Mesendoderm (in vitro differentiated cells): ENCODE measurements around the gene SMLR1.

Experiments used
- DNase-seq: peaks from one replicate; pipeline ENCODE4 v3.0.0; 2013
- H2AK5ac ChIP-seq: 2 replicates; pipeline ENCODE4 v1.6.1; 2013; ENCODE audit warnings: low read length, inconsistent platforms
- H2BK120ac ChIP-seq: 2 replicates; pipeline ENCODE4 v1.6.1; 2013; ENCODE audit warnings: low read depth, mild to moderate bottlenecking, low read length, moderate library complexity, mixed read lengths
- H2BK15ac ChIP-seq: replicated peaks from 2 replicates; pipeline ENCODE4 v1.6.1; 2013; ENCODE audit warnings: low read depth, mild to moderate bottlenecking, moderate library complexity
- H2BK5ac ChIP-seq: 2 replicates; pipeline ENCODE4 v1.6.1; 2013; ENCODE audit warnings: low read length, inconsistent platforms
- H3K18ac ChIP-seq: 2 replicates; pipeline ENCODE4 v1.6.1; 2013; ENCODE audit warnings: mild to moderate bottlenecking, low read length, mixed read lengths
- H3K23ac ChIP-seq: one replicate; pipeline ENCODE4 v1.6.1; 2013; ENCODE audit warnings: low read length
- H3K27ac ChIP-seq: 2 replicates; pipeline ENCODE4 v1.5.1; 2013; ENCODE audit warnings: low read depth, mild to moderate bottlenecking, inconsistent platforms, low read length, moderate library complexity
- H3K27me3 ChIP-seq: 2 replicates; pipeline ENCODE4 v1.6.1; 2013; ENCODE audit warnings: low read length, control low read depth, mild to moderate bottlenecking, inconsistent platforms; ENCODE audit not compliant: insufficient read depth, poor library complexity
- H3K36me3 ChIP-seq: 2 replicates; pipeline ENCODE4 v1.6.1; 2013; ENCODE audit warnings: low read length, inconsistent platforms; ENCODE audit not compliant: control insufficient read depth, insufficient read depth
- H3K4ac ChIP-seq: one replicate; pipeline ENCODE4 v1.6.1; 2013; ENCODE audit warnings: low read depth, mild to moderate bottlenecking, low read length, moderate library complexity
- H3K4me1 ChIP-seq: 2 replicates; pipeline ENCODE4 v1.6.1; 2013; ENCODE audit warnings: low read depth, low read length, inconsistent platforms; ENCODE audit not compliant: control insufficient read depth
- H3K4me2 ChIP-seq: 2 replicates; pipeline ENCODE4 v1.6.1; 2013; ENCODE audit warnings: low read length
- H3K4me3 ChIP-seq: 2 replicates; pipeline ENCODE4 v1.5.1; 2013; ENCODE audit warnings: mild to moderate bottlenecking, low read length
- H3K56ac ChIP-seq: one replicate; pipeline ENCODE4 v1.6.1; 2013; ENCODE audit warnings: low read length
- H3K79me1 ChIP-seq: 2 replicates; pipeline ENCODE4 v1.6.1; 2013; ENCODE audit warnings: low read length, inconsistent platforms
- H3K79me2 ChIP-seq: 2 replicates; pipeline ENCODE4 v1.6.1; 2013; ENCODE audit warnings: mild to moderate bottlenecking, low read length; ENCODE audit not compliant: control insufficient read depth, insufficient read depth
- H3K9ac ChIP-seq: 2 replicates; pipeline ENCODE4 v1.6.1; 2013; ENCODE audit warnings: low read length, inconsistent platforms
- H4K5ac ChIP-seq: one replicate; pipeline ENCODE4 v1.6.1; 2013; ENCODE audit warnings: low read length
- H4K8ac ChIP-seq: one replicate; pipeline ENCODE4 v1.6.1; 2013; ENCODE audit warnings: low read depth, mild to moderate bottlenecking, control low read depth, low read length, moderate library complexity
- WGBS: extraction: QIAGEN DNeasy Blood & Tissue Kit; methylation state at CpG from one replicate; pipeline ENCODE4 v1.1.7; 2013; ENCODE audit warnings: low lambda C conversion rate, missing lambda C conversion rate; ENCODE audit not compliant: insufficient coverage; ENCODE audit errors: extremely low coverage; 5-methylcytosine and 5-hydroxymethylcytosine counted together

Gene SMLR1

DNA sequence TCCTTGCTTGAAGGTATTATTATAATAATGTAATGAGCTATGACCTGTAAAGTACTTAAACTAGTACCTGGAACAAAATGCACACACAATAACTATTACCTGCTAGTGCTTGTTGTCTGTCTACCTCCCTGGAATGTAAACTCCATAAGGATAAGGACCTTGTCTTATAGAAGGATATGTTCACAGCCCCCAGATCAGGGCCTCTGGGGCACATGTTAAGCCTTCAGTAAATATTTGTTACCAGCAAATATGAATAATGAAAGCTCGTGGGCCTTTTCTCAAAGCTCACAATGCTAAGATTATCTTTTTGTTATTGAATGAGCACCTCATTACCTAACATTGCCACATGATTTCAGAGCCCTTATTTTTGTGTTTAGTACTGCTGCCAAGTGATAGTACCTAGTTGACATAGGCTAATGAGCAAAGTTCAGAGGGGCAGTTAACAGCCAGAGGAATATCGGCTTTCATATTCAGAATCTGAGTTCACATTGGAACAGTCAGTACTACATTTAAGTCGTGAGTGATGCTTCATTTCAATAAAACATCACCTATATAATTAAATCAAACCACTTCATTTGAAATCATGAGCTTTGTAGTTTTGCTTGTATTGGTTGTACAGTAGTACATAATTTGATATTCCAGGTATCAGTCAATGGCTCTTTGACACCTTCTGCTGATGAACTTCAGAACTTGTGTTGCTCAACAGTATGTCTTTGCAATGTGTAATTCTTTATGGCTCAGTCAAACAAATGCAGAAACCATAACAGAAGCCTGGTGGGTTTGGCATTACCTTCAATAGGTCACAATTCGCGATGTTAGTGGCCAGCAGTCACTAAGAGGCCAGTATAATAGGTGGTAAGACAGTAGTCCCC is 11.8 kb upstream of the SMLR1 start:
- Histone ChIP-seq H3K4me3 (no peak overlapping the region), H3K4me1 (no peaks in the 10 kb centered on the region), H3K56ac (no peak overlapping the region), H3K18ac (no peak overlapping the region), H2BK120ac (no peak overlapping the region), H2BK15ac (no peak overlapping the region), H3K23ac (no peak overlapping the region), H3K79me1 (no peaks in the 10 kb centered on the region), H3K4me2 (no peak overlapping the region), H3K27ac (no peak overlapping the region), H3K4ac (no peak overlapping the region), H2AK5ac (no peak overlapping the region), H3K27me3 (no peaks in the 10 kb centered on the region), H2BK5ac (no peak overlapping the region), H3K79me2 (no peaks in the 10 kb centered on the region), H3K36me3 (no peaks in the 10 kb centered on the region), H3K9ac (no peak overlapping the region), H4K5ac (no peak overlapping the region), H4K8ac (no peak overlapping the region)
- no CpG with 5 or more reads among the region's 5 CpGs for WGBS
- no peak for DNase-seq

DNA sequence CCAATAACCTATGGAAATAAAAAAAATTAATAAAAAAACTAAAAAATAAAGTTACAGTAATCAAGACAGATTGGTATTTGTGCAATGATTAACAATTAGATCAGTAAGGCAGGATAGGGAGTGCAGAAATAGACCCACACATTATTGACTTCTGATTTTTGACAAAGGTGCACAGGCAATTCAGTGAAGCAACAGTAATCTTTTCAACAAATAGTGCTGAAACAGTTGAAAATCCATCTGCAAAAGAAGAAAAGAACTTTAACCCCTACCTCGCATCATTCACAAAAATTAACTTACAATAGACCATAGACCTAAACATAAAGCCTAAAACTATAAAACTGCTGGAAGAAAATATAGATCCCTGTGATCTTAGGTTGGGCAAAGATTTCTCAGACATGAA is 4.5 kb upstream of the SMLR1 start:
- H4K8ac ChIP-seq = no peak overlapping the region
- no peak overlapping the region for H3K18ac ChIP-seq
- no peak overlapping the region for H2BK15ac ChIP-seq
- no peak for DNase-seq
- no peaks in the 10 kb centered on the region for H3K36me3 ChIP-seq
- H3K4me2 ChIP-seq = no peak overlapping the region
- H3K79me2 ChIP-seq = no peaks in the 10 kb centered on the region
- no CpG with 5 or more reads among the region's 1 CpG for WGBS
- H2BK120ac ChIP-seq = no peak overlapping the region
- no peak overlapping the region for H3K56ac ChIP-seq
- no peak overlapping the region for H3K27ac ChIP-seq
- H3K23ac ChIP-seq = no peak overlapping the region
- no peak overlapping the region for H2BK5ac ChIP-seq
- no peak overlapping the region for H2AK5ac ChIP-seq
- no peak overlapping the region for H3K9ac ChIP-seq
- H3K27me3 ChIP-seq = no peaks in the 10 kb centered on the region
- H3K79me1 ChIP-seq = no peaks in the 10 kb centered on the region
- no peak overlapping the region for H3K4me3 ChIP-seq
- H3K4ac ChIP-seq = no peak overlapping the region
- H3K4me1 ChIP-seq = no peaks in the 10 kb centered on the region
- H4K5ac ChIP-seq = no peak overlapping the region

DNA sequence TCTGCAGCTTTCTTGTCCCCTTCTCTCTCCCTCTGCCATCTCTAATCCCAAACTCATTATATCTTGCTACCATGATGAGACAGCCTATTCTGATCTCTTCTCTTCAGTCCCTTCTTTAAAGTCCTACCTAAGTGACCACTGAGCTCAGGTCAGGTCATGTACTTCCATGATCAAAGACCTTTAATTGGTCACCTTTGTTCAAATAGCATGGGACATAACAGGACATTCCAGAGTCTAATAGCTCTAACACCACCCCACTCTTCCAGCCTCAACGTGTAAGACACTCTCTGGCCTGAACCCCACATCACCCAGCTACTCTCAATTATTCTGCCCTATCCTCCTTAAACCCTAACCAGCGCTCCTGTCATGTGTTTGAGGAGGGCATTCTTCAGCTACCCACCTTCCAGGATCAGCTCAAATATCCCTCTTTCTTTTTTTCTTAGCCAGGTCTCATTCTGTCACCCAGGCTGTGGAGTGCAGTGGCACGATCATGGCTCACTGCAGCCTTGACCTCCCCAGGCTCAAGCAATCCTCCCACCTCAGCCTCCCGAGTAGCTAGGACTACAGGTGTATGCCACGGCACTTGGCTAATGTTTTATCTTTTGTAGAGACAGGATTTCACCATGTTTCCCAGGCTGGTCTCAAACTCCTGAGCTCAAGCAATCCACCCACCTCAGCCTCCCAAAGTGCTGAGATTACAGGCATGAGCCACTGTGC is 2.1 kb upstream of the SMLR1 start:
- Histone ChIP-seq H3K79me2 (no peaks in the 10 kb centered on the region), H3K4me2 (no peak overlapping the region), H3K18ac (no peak overlapping the region), H3K4ac (no peak overlapping the region), H4K8ac (no peak overlapping the region), H3K27ac (no peak overlapping the region), H3K36me3 (no peaks in the 10 kb centered on the region), H2BK120ac (no peak overlapping the region), H3K56ac (no peak overlapping the region), H2BK5ac (no peak overlapping the region), H3K27me3 (no peaks in the 10 kb centered on the region), H3K9ac (no peak overlapping the region), H3K4me3 (no peak overlapping the region), H2AK5ac (no peak overlapping the region), H3K79me1 (no peaks in the 10 kb centered on the region), H4K5ac (no peak overlapping the region), H2BK15ac (no peak overlapping the region), H3K4me1 (no peaks in the 10 kb centered on the region), H3K23ac (no peak overlapping the region)
- no peak for DNase-seq
- WGBS = no CpG with 5 or more reads among the region's 5 CpGs

DNA sequence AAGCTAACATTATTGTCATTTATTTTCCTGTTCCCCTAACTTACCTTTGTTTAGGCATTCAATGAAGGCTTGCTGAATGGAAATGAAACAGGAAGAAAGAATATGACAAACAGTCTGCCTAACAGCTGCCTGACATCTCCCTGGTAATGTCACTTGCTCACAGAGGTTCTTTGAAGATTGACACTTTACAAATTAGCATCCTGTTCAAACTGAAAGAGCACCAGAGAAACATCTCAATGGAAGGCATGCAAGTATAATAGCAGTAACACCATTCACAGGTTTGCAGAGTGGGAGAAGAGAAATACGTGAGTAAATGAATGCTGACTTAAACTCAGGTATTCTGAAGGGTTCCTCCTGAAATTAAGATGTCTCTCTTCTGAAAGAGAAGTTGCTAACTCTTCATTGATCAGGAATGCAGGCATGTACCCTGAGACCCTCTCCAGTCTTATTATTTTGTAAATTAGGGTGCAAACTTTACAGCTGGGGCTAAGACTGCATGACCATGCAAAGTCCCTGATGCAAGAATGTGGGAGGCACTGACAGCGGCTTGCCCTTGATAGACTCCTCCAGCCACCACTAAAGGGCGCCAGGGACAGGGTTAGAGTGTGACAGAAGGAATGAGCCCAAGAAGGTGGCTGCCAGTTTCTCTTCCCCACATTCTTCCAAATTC is 1.3 kb upstream of the SMLR1 start:
- WGBS = no CpG with 5 or more reads among the region's 3 CpGs
- H2BK15ac ChIP-seq = no peak overlapping the region

DNA sequence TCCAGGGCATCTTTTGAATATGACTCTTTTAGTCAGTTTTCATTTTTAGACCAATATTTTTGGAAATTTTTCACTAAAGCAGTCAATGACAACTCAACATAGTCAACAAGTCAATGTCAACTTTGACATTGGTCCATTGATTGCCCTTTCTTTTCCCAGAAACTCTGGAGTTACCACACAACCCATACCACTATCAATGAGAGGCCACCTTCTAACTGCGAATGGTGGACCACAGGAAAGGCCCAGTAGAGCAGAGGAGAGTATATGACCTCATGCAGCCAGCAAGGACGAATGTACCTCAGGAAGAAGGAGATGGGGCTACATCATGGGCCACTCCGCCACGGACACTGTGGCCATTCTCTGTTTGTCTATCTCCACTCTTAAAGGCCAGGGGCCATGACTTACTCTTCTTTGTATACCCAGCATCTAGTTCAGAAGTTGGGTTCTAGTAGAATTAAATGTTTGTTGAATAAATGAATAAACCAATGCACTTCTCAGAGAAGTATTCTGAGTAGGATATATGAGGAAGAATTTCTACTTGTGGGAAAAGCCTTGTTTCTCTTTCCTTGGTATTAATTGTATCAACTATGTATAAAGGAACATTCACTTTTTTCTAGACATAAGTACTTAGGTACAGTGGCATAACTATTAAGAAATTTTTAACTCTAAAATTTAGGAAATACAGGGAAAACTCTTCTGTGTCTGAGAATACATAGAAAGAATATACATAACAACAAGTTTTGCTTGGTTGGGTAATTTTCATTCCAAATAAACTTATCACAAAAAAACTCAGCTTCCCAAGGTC is 562 bp upstream of the SMLR1 start:
- Histone ChIP-seq H3K56ac (no peak overlapping the region), H2BK5ac (no peak overlapping the region)

More for the DNA sequence above, 1.3 kb upstream of the SMLR1 start:
- no peak overlapping the region for H3K23ac ChIP-seq
- no peak overlapping the region for H3K9ac ChIP-seq
- H2AK5ac ChIP-seq = no peak overlapping the region
- no peak overlapping the region for H3K27ac ChIP-seq
- no peak overlapping the region for H2BK5ac ChIP-seq
- no peak overlapping the region for H4K8ac ChIP-seq
- H3K36me3 ChIP-seq = no peaks in the 10 kb centered on the region
- no peak overlapping the region for H3K4ac ChIP-seq
- DNase-seq = peak; percentile 72
- H3K79me1 ChIP-seq = no peaks in the 10 kb centered on the region
- H3K4me1 ChIP-seq = no peaks in the 10 kb centered on the region
- H3K4me3 ChIP-seq = no peak overlapping the region
- H4K5ac ChIP-seq = no peak overlapping the region
- H3K27me3 ChIP-seq = no peaks in the 10 kb centered on the region
- no peak overlapping the region for H3K18ac ChIP-seq
- no peak overlapping the region for H3K4me2 ChIP-seq
- no peaks in the 10 kb centered on the region for H3K79me2 ChIP-seq
- no peak overlapping the region for H3K56ac ChIP-seq
- H2BK120ac ChIP-seq = no peak overlapping the region

More for the DNA sequence above, 562 bp upstream of the SMLR1 start:
- Histone ChIP-seq H3K27ac (no peak overlapping the region), H3K23ac (no peak overlapping the region), H3K4me1 (no peaks in the 10 kb centered on the region), H4K8ac (no peak overlapping the region), H3K27me3 (no peaks in the 10 kb centered on the region), H3K18ac (no peak overlapping the region), H3K4me3 (no peak overlapping the region), H3K36me3 (no peaks in the 10 kb centered on the region), H2BK15ac (no peak overlapping the region), H3K9ac (no peak overlapping the region), H3K79me1 (no peaks in the 10 kb centered on the region), H4K5ac (no peak overlapping the region), H2BK120ac (no peak overlapping the region), H3K4ac (no peak overlapping the region), H3K4me2 (no peak overlapping the region), H2AK5ac (no peak overlapping the region), H3K79me2 (no peaks in the 10 kb centered on the region)
- WGBS = no CpG with 5 or more reads among the region's 4 CpGs
- DNase-seq = no peak
